GM21367 (cell line): Measurements from ENCODE around the gene ARL2.
"Not testable (repeated sequence)": the region's sequence is repeated elsewhere in the genome, so short reads cannot be mapped to it uniquely, and the experiment has no call there.

ENCODE experiments used
- ATAC-seq: cut with Tn5 transposase; IDR thresholded peaks from one replicate; pipeline ENCODE4 v1.9.1; 2021; ENCODE audit not compliant: unreplicated experiment

ARL2 gene

GRCh38 chr11:65013888-65014725 is at the start of gene ARL2:
Gene ARL2, plus strand, starts transcription at chr11:65014160. Its CDS starts 48 bp downstream, at chr11:65014208.
- ATAC-seq, result peak; percentile 64

- ATAC-seq, result no peak
These were observed 46.6 kb upstream of the ARL2 start for GRCh38 chr11:64967375-64967774.

- ATAC-seq, result no peak
These were observed 44.8 kb upstream of the ARL2 start for GRCh38 chr11:64969209-64969608.

GRCh38 chr11:64970731-64971151 is 43.2 kb upstream of the ARL2 start:
- no peak for ATAC-seq

- ATAC-seq, result no peak
These were observed 42.3 kb upstream of the ARL2 start, which contains the start of gene MAJIN for GRCh38 chr11:64971421-64972233. Gene MAJIN, minus strand, starts transcription at chr11:64972108. Its CDS starts 12,703 bp downstream, at chr11:64959405.

GRCh38 chr11:64974124-64974523 is 39.8 kb upstream of the ARL2 start:
- no peak for ATAC-seq

GRCh38 chr11:64976651-64977050 is 37.3 kb upstream of the ARL2 start:
- no peak for ATAC-seq

- not testable (repeated sequence) for ATAC-seq
These were observed 30.6 kb upstream of the ARL2 start for GRCh38 chr11:64983339-64983738.

- ATAC-seq, result no peak
These were observed 25.7 kb upstream of the ARL2 start for GRCh38 chr11:64987998-64988854.

- ATAC-seq, result no peak
These were observed 24.5 kb upstream of the ARL2 start for GRCh38 chr11:64989416-64989815.

- ATAC-seq, result no peak
These were observed 23.6 kb upstream of the ARL2 start for GRCh38 chr11:64990222-64990923.

- ATAC-seq, result no peak
These were observed 19.6 kb upstream of the ARL2 start for GRCh38 chr11:64994318-64994717.

- ATAC-seq, result no peak
These were observed 17.6 kb upstream of the ARL2 start for GRCh38 chr11:64996327-64996709.

GRCh38 chr11:64996710-64997380 is 17.1 kb upstream of the ARL2 start, which contains the start of gene BATF2:
Gene BATF2, minus strand, starts transcription at chr11:64996971. Its CDS starts 57 bp downstream, at chr11:64996914.
- no peak for ATAC-seq

- ATAC-seq, result no peak
These were observed 15.8 kb upstream of the ARL2 start for GRCh38 chr11:64998141-64998540.

- no peak for ATAC-seq
These were observed 15.1 kb upstream of the ARL2 start for GRCh38 chr11:64998690-64999431.

GRCh38 chr11:64999478-64999877 is 14.5 kb upstream of the ARL2 start:
- ATAC-seq, result no peak

- ATAC-seq, result no peak
These were observed 11.3 kb upstream of the ARL2 start for GRCh38 chr11:65002706-65003105.

- no peak for ATAC-seq
These were observed 10.7 kb upstream of the ARL2 start for GRCh38 chr11:65003282-65003681.
